Fibroblast of lung (primary cell): ENCODE results near the gene MICAL3. TPM values are rescaled to one million over a fixed set of nuclear protein-coding genes. Genes with fewer than 3 reads are reported as not detected.

Source experiments
- DNase-seq, 2 donors: peaks; one replicate each; pipeline versions ENCODE4 v3.0.0 to v3.0.0-alpha.2; 2010; ENCODE audit warnings: low read depth in 2 of 2
- H2AFZ ChIP-seq: 2 replicates; pipeline ENCODE4 v1.5.1; 2012; ENCODE audit warnings: low read length, control low read depth, inconsistent platforms
- H3K27ac ChIP-seq: 2 replicates; pipeline ENCODE4 v1.5.1; 2011; ENCODE audit warnings: low read length, control low read depth; ENCODE audit not compliant: insufficient read depth
- H3K27me3 ChIP-seq: 2 replicates; pipeline ENCODE4 v1.5.1; 2011; ENCODE audit warnings: mild to moderate bottlenecking, low read length; ENCODE audit not compliant: control insufficient read depth, insufficient read depth
- H3K36me3 ChIP-seq: 2 replicates; pipeline ENCODE4 v1.5.1; 2011; ENCODE audit warnings: low read length; ENCODE audit not compliant: control insufficient read depth, insufficient read depth
- H3K4me1 ChIP-seq: 2 replicates; pipeline ENCODE4 v1.5.1; 2011; ENCODE audit warnings: low read length; ENCODE audit not compliant: control insufficient read depth, insufficient read depth; ENCODE audit errors: extremely low read depth
- H3K4me2 ChIP-seq: 2 replicates; pipeline ENCODE4 v1.5.1; 2011; ENCODE audit warnings: low read length, control low read depth; ENCODE audit not compliant: insufficient read depth; ENCODE audit errors: extremely low read depth
- H3K4me3 ChIP-seq, 4 experiments: fragments of 200-600 bp in 1 of 4; sonication (generic) in 1 of 4; replicated peaks in 1 of 4; 2 replicates each; pipeline ENCODE4 v1.5.1; 2011 to 2016; ENCODE audit warnings: low read length in 4 of 4, low read depth in 3 of 4, mild to moderate bottlenecking in 3 of 4, control low read depth in 2 of 4, inconsistent platforms in 1 of 4, mixed read lengths in 1 of 4; ENCODE audit not compliant: insufficient read depth in 1 of 4; ENCODE audit errors: control extremely low read depth in 1 of 4
- H3K79me2 ChIP-seq: 2 replicates; pipeline ENCODE4 v1.5.1; 2012; ENCODE audit warnings: mild to moderate bottlenecking, low read length, inconsistent platforms; ENCODE audit not compliant: control insufficient read depth, insufficient read depth
- H3K9ac ChIP-seq: 2 replicates; pipeline ENCODE4 v1.5.1; 2011; ENCODE audit warnings: mild to moderate bottlenecking, low read length, control low read depth; ENCODE audit not compliant: insufficient read depth
- H3K9me3 ChIP-seq: 2 replicates; pipeline ENCODE4 v1.5.1; 2012; ENCODE audit warnings: low read depth, low read length; ENCODE audit not compliant: control insufficient read depth, insufficient read depth
- H4K20me1 ChIP-seq: 2 replicates; pipeline ENCODE4 v1.5.1; 2011; ENCODE audit warnings: low read length; ENCODE audit not compliant: control insufficient read depth, insufficient read depth; ENCODE audit errors: extremely low read depth
- CTCF ChIP-seq, 2 donors: IDR thresholded peaks in 1 of 2; conservative IDR thresholded peaks in 1 of 2; 1 replicate in 1 of 2; 2 replicates in 1 of 2; pipeline ENCODE4 v1.5.1; 2011 to 2012; ENCODE audit warnings: low read length in 2 of 2, control low read depth in 1 of 2, inconsistent platforms in 1 of 2, low read depth in 1 of 2, mild to moderate bottlenecking in 1 of 2
- EZH2 ChIP-seq: IDR thresholded peaks from 2 replicates; pipeline ENCODE4 v1.5.1; 2012; ENCODE audit warnings: low read length, control low read depth, mild to moderate bottlenecking; ENCODE audit errors: missing control alignments
- polyA plus RNA-seq, 2 donors: library from polyadenylated mRNA; depleted of rRNA in 1 of 2; stranded (reverse) in 1 of 2; unstranded in 1 of 2; fragments of >200 nt; gene quantifications; 2 replicates each; pipeline ENCODE4 v1.2.1, GENCODE V29; 2011 to 2012; ENCODE audit warnings: missing spikeins in 1 of 2
- total RNA-seq: library from RNA; depleted of rRNA; stranded (reverse); fragments of >200 nt; gene quantifications from 2 replicates; pipeline ENCODE4 v1.2.1, GENCODE V29; 2014

Gene MICAL3
- total and polyA plus RNA-seq, 2 donors (not counting 1 experiment from before 2014, with no cell fraction given), result 10.8 to 22.6 TPM

GRCh38 chr22:17880468-17880867 is 143.9 kb downstream of the MICAL3 start:
- H4K20me1 ChIP-seq, result no peaks in the 10 kb centered on the region
- no peaks in the 10 kb centered on the region for H3K27me3 ChIP-seq
- no peak overlapping the region for H3K9ac ChIP-seq
- no peaks in the 10 kb centered on the region for H3K79me2 ChIP-seq
- peaks cover 6% of the 10 kb centered on the region for H3K36me3 ChIP-seq
- H3K9me3 ChIP-seq, result no peaks in the 10 kb centered on the region
- no peaks in the 10 kb centered on the region for H3K4me1 ChIP-seq
- H3K4me3 ChIP-seq, result no peak overlapping the region
- no peak for DNase-seq
- no peak overlapping the region for H3K4me2 ChIP-seq
- no peak overlapping the region for H3K27ac ChIP-seq
- TF ChIP-seq EZH2, result no peak
- TF ChIP-seq CTCF (conservative IDR thresholded peaks at IDR 0.05 in 1 of 2, IDR thresholded peaks at IDR 0.05 in 1 of 2; ENCODE audit: low read depth in 1 of 2, low read length in 2 of 2), result no peak
- no peak overlapping the region for H2AFZ ChIP-seq

GRCh38 chr22:17880020-17880419 is 144.3 kb downstream of the MICAL3 start:
- Histone ChIP-seq H3K79me2 (no peaks in the 10 kb centered on the region), H2AFZ (no peak overlapping the region), H3K4me1 (no peaks in the 10 kb centered on the region), H3K4me3 (no peak overlapping the region), H3K27ac (no peak overlapping the region), H4K20me1 (no peaks in the 10 kb centered on the region), H3K9ac (no peak overlapping the region), H3K27me3 (no peaks in the 10 kb centered on the region), H3K4me2 (no peak overlapping the region), H3K9me3 (no peaks in the 10 kb centered on the region), H3K36me3 (peaks cover 8% of the 10 kb centered on the region)
- no peak for TF ChIP-seq CTCF (conservative IDR thresholded peaks at IDR 0.05 in 1 of 2, IDR thresholded peaks at IDR 0.05 in 1 of 2; ENCODE audit: low read depth in 1 of 2, low read length in 2 of 2)
- no peak for TF ChIP-seq EZH2
- DNase-seq, result no peak

- H4K20me1 ChIP-seq, result no peaks in the 10 kb centered on the region
- H3K79me2 ChIP-seq, result no peaks in the 10 kb centered on the region
- H3K36me3 ChIP-seq, result peaks cover 6% of the 10 kb centered on the region
- no peak overlapping the region for H3K27ac ChIP-seq
- H3K4me2 ChIP-seq, result no peak overlapping the region
- H2AFZ ChIP-seq, result no peak overlapping the region
- DNase-seq, result peak; percentile 7 to 57
- H3K9me3 ChIP-seq, result no peaks in the 10 kb centered on the region
- no peaks in the 10 kb centered on the region for H3K4me1 ChIP-seq
- no peak overlapping the region for H3K4me3 ChIP-seq
- H3K9ac ChIP-seq, result no peak overlapping the region
- H3K27me3 ChIP-seq, result no peaks in the 10 kb centered on the region
- TF ChIP-seq CTCF (conservative IDR thresholded peaks at IDR 0.05 in 1 of 2, IDR thresholded peaks at IDR 0.05 in 1 of 2; ENCODE audit: low read depth in 1 of 2, low read length in 2 of 2), result no peak
- no peak for TF ChIP-seq EZH2
Measured at GRCh38 chr22:17878941-17879340, 145.4 kb downstream of the MICAL3 start.
